HEK293T (cell line): ENCODE data around the gene GGCT.
"Not testable (repeated sequence)": the region's sequence is repeated elsewhere in the genome, so short reads cannot be mapped to it uniquely, and the experiment has no call there.

Experiments used
- CTCF ChIA-PET: fragments of 350-600 bp; formaldehyde crosslinking; extraction: SDS; loops from one replicate; lab custom pipeline; 2021; ENCODE audit warnings: antibody characterized with exemption, inconsistent platforms; lab: Yijun Ruan, JAX
- POLR2A ChIA-PET: fragments of 350-600 bp; formaldehyde crosslinking; extraction: SDS; loops from one replicate; lab custom pipeline; 2020; ENCODE audit warnings: antibody characterized with exemption, inconsistent platforms; lab: Yijun Ruan, JAX
- DNase-seq: peaks from one replicate; pipeline ENCODE4 v3.0.0; 2012; ENCODE audit warnings: mixed read lengths; ENCODE audit errors: extremely low spot score
- ARNT ChIP-seq: fragments of 450-650 bp; IDR thresholded peaks from 2 replicates; pipeline ENCODE4 v1.6.1; 2017; ENCODE audit warnings: mild to moderate bottlenecking
- BHLHE40 ChIP-seq: fragments of 450-650 bp; IDR thresholded peaks from 2 replicates; pipeline ENCODE4 v1.6.1; 2016; ENCODE audit warnings: mild to moderate bottlenecking, moderate library complexity, borderline replicate concordance
- CTBP1 ChIP-seq: fragments of 450-650 bp; IDR thresholded peaks from 2 replicates; pipeline ENCODE4 v1.6.1; 2016; ENCODE audit warnings: borderline replicate concordance
- ELF4 ChIP-seq: fragments of 450-650 bp; IDR thresholded peaks from 2 replicates; pipeline ENCODE4 v1.6.1; 2017; ENCODE audit warnings: antibody characterized with exemption
- FOXA1 ChIP-seq: fragments of 450-650 bp; IDR thresholded peaks from 2 replicates; pipeline ENCODE4 v1.6.1; 2016; ENCODE audit warnings: mild to moderate bottlenecking
- FOXK2 ChIP-seq: fragments of 450-650 bp; IDR thresholded peaks from 2 replicates; pipeline ENCODE4 v1.6.1; 2016; ENCODE audit warnings: mild to moderate bottlenecking
- FOXM1 ChIP-seq: fragments of 450-650 bp; IDR thresholded peaks from 2 replicates; pipeline ENCODE4 v1.6.1; 2017; ENCODE audit warnings: mild to moderate bottlenecking, borderline replicate concordance
- HDGF ChIP-seq: fragments of 450-650 bp; IDR thresholded peaks from 2 replicates; pipeline ENCODE4 v1.6.1; 2017; ENCODE audit warnings: antibody characterized with exemption, borderline replicate concordance
- L3MBTL2 ChIP-seq: fragments of 450-650 bp; conservative IDR thresholded peaks from 2 replicates; pipeline ENCODE4 v1.6.1; 2016; ENCODE audit warnings: mild to moderate bottlenecking
- LEF1 ChIP-seq: fragments of 450-650 bp; IDR thresholded peaks from 2 replicates; pipeline ENCODE4 v1.6.1; 2017; ENCODE audit warnings: mild to moderate bottlenecking, borderline replicate concordance
- NFRKB ChIP-seq: fragments of 450-650 bp; IDR thresholded peaks from 2 replicates; pipeline ENCODE4 v1.6.1; 2016; ENCODE audit warnings: mild to moderate bottlenecking, moderate library complexity
- SP1 ChIP-seq: fragments of 450-650 bp; IDR thresholded peaks from 2 replicates; pipeline ENCODE4 v1.6.1; 2017
- SUZ12 ChIP-seq: fragments of 450-650 bp; IDR thresholded peaks from 2 replicates; pipeline ENCODE4 v1.6.1; 2016; ENCODE audit warnings: mild to moderate bottlenecking
- TARDBP ChIP-seq: fragments of 450-650 bp; IDR thresholded peaks from 2 replicates; pipeline ENCODE4 v1.6.1; 2016
- ZNF384 ChIP-seq: fragments of 450-650 bp; IDR thresholded peaks from 2 replicates; pipeline ENCODE4 v1.6.1; 2016
- TF ChIP-seq, protein P1 (sequence below): fragments of 450-650 bp; IDR thresholded peaks from 2 replicates; pipeline ENCODE4 v1.6.1; 2016

The GGCT gene

DNA sequence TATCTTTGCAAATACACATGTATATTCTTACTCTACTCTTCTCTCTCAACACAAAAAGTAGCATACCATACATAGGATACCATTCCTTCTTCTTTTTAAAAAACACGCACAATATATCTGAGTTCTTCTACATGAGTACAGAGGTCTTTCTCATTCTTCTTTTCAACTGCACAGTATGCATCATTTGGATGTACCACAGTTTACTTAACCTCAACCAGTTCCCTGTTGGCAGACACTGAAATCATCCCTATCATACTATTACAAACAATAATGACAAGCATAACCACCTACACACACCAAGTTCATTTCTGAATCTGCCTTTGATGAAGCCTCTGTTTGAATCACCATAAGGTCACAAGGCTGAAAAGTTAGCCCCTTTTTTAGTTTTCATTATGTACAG, 25.7 kb upstream of the GGCT start:
- TF ChIP-seq BHLHE40 (no peak), SP1 (no peak), ZNF384 (no peak), ELF4 (no peak), TARDBP (no peak), LEF1 (no peak), FOXM1 (no peak), CTBP1 (no peak), ARNT (no peak), FOXK2 (no peak)
- TF ChIP-seq, protein P1, sequence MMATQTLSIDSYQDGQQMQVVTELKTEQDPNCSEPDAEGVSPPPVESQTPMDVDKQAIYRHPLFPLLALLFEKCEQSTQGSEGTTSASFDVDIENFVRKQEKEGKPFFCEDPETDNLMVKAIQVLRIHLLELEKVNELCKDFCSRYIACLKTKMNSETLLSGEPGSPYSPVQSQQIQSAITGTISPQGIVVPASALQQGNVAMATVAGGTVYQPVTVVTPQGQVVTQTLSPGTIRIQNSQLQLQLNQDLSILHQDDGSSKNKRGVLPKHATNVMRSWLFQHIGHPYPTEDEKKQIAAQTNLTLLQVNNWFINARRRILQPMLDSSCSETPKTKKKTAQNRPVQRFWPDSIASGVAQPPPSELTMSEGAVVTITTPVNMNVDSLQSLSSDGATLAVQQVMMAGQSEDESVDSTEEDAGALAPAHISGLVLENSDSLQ = no peak
- DNase-seq = no peak
- ChIA-PET POLR2A (no interaction called here), CTCF (no interaction called here)

DNA sequence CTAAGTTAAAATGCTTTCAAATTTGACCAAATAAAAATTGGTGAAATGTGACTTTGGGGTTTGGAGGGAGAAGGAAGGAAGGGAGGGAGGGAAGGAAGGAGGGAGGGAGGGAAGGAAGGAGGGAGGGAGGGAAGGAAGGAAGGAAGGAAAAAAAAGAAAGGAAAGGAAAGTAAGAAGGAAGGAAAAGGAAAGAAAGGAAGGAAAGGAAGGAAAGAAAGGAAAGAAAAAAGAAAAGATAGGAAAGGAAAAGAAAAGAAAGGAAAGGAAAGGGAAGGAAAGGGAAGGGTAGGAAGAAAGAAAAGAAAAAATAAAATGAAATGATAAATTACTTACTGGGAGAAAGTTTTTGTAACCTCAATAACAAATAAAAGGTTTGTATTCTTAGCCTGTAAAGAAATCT, 24.1 kb upstream of the GGCT start:
- TF ChIP-seq ELF4 (no peak), TARDBP (no peak), SUZ12 (no peak), HDGF (no peak), SP1 (no peak), ARNT (no peak), LEF1 (no peak), L3MBTL2 (no peak), FOXA1 (no peak), NFRKB (no peak)
- TF ChIP-seq, protein P1 = no peak
- ChIA-PET CTCF (no interaction called here), POLR2A (no interaction called here)
- DNase-seq = no peak

DNA sequence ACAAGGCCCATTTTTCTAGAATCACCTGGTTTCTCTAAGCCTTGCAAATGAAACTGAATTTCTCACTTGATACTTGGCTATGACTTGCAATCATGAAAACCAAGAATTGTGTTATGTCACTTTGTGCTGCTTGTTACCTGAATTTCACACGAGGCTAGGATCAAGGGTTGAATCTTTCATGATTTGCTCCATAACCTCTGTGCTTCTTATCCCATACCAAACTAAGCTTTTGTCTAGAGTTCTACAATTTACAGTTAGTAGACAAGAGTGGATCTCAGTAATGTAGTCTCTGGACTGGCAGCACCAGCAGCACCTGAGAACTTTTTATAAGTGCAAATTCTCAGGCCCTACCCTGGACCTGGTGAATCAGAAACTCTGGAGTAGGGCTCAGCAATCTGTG, 22.7 kb upstream of the GGCT start:
- POLR2A ChIA-PET, DNase-seq, CTCF ChIA-PET: not testable (repeated sequence)

DNA sequence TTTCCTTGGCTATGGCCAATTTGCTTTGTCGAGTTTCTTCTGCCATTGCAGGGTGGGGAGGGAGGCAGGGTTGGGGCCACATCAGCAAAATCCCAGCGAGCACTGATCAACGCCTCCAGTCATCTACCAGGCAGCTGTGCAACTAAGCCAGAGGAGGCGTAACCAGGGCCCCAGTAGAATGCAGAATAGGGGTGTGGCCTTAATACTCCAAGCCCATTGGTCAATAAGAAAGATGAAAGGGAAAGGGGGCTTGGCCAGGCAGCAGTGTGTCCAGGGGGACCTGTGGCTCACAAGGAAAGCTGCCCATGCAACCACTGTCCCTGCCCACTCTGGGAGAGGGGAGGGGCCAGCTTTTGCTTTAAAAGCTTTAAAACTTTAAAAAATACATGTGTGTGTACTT, 21.5 kb upstream of the GGCT start:
- POLR2A ChIA-PET = no interaction called here
- no peak for DNase-seq
- CTCF ChIA-PET = no interaction called here
- TF ChIP-seq SUZ12 = no peak
- no peak for TF ChIP-seq NFRKB
- TF ChIP-seq ZNF384 = no peak
- TF ChIP-seq L3MBTL2 = no peak
- no peak for TF ChIP-seq ELF4
- no peak for TF ChIP-seq LEF1

DNA sequence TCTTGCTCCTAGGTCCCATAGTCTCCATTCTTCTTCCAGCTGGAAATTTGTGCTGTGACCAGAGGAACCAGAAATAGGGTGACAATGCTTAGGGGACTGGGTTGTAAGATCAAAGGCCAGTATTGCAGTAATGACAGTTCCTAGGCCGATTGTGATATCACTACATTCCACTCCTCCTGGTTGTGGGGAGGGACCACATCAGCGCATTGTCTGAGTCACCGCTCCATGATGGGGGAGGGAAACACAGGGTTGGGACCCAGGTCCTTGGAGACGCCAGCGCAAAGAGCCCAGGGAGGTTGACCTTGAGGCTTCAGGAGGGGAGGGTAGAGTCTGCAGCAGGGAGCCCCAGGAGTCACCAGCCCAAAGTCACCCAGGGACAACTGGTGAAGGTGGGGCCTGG, 20.8 kb upstream of the GGCT start:
- ChIA-PET CTCF (no interaction called here), POLR2A (no interaction called here)
- DNase-seq = no peak
- no peak for TF ChIP-seq ELF4
- TF ChIP-seq FOXA1 = no peak
- no peak for TF ChIP-seq LEF1
- TF ChIP-seq CTBP1 = no peak
- no peak for TF ChIP-seq FOXM1
- TF ChIP-seq, protein P1 = no peak
- TF ChIP-seq NFRKB = no peak
- TF ChIP-seq FOXK2 = no peak
- no peak for TF ChIP-seq L3MBTL2
- TF ChIP-seq HDGF = no peak
- TF ChIP-seq TARDBP = no peak
- no peak for TF ChIP-seq SUZ12
- no peak for TF ChIP-seq SP1
- no peak for TF ChIP-seq BHLHE40
- TF ChIP-seq ARNT = no peak
- TF ChIP-seq ZNF384 = no peak

DNA sequence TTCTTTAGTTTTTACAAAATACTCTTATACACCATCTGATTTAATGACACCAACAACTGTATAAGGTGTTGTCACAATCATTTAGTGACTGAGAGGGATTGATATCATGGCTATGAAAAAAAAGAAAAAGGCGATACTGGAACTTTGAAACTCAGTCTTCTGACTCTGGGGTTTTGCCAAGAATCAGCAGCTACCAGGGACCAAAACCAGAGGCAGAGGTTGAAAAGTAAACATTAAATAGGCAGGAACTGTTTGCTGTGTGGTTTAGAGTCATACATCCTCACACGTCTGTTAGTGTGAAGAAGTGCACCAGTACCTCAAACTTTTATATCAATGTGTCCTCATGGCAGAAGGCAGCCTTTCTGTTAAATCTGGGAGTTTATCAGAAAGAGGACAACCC, 19.9 kb upstream of the GGCT start:
- TF ChIP-seq FOXM1 (no peak), FOXK2 (no peak)
- ChIA-PET CTCF (no interaction called here), POLR2A (no interaction called here)
- no peak for DNase-seq

DNA sequence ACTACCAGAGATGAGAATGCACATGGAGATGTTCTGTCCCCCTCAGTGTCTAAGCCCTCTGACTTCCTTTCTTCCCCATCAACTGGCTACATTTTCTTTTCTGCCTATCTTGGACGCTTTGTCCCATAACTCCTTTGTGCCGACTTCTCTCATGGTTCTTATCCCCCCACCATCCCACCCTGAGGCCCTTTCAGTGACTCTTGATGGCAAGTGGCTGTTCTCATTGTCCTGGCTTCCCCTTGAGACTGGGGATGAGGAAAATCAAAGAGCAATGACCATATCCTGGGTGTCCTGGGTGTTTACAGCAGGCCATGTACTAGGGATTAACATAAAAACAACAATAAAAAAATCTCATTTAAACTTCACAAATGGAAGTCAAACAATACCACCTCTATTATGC, 18.8 kb upstream of the GGCT start:
- ChIA-PET CTCF (no interaction called here), POLR2A (no interaction called here)
- DNase-seq = no peak
- no peak for TF ChIP-seq ZNF384
- TF ChIP-seq ELF4 = no peak
- TF ChIP-seq CTBP1 = no peak
- no peak for TF ChIP-seq HDGF
- TF ChIP-seq, protein P1 = no peak
- TF ChIP-seq TARDBP = no peak
- no peak for TF ChIP-seq BHLHE40
- no peak for TF ChIP-seq SUZ12
